Urinary bladder (tissue), 4 donors: Measurements from ENCODE around the gene PCDHA8. TPM values are rescaled to one million over a fixed set of nuclear protein-coding genes. Genes with fewer than 3 reads are reported as not detected.
"Not testable (repeated sequence)": the region's sequence is repeated elsewhere in the genome, so short reads cannot be mapped to it uniquely, and the experiment has no call there.

Experiments used
- DNase-seq: peaks from one replicate; pipeline ENCODE4 v3.0.0-alpha.2; 2015; ENCODE audit errors: extremely low spot score
- H3K27ac ChIP-seq: one replicate; pipeline ENCODE4 v1.5.1; 2013; ENCODE audit warnings: low read depth, mild to moderate bottlenecking, moderate library complexity
- H3K36me3 ChIP-seq: one replicate; pipeline ENCODE4 v1.6.1; 2013; ENCODE audit warnings: mild to moderate bottlenecking, moderate library complexity; ENCODE audit not compliant: insufficient read depth
- H3K4me1 ChIP-seq: one replicate; pipeline ENCODE4 v1.6.1; 2013; ENCODE audit warnings: mild to moderate bottlenecking, moderate library complexity; ENCODE audit not compliant: insufficient read depth
- H3K4me3 ChIP-seq: one replicate; pipeline ENCODE4 v1.5.1; 2013; ENCODE audit warnings: low read depth, low read length
- WGBS: extraction: QIAGEN DNeasy Blood & Tissue Kit; methylation state at CpG from one replicate; pipeline ENCODE4 v1.1.7; 2013; 5-methylcytosine and 5-hydroxymethylcytosine counted together
- polyA plus RNA-seq: library from polyadenylated mRNA; stranded (reverse); fragments of 200-250 nt; gene quantifications from one replicate; pipeline ENCODE4 v1.2.3, GENCODE V29; 2013
- total RNA-seq: library from RNA; depleted of rRNA; stranded (reverse); fragments of >200 nt; gene quantifications from one replicate; pipeline ENCODE4 v1.2.3, GENCODE V29; 2014
- donor health status: healthy with polysubstance abuse.
- donor health status: healthy.

Gene PCDHA8
- total and polyA plus RNA-seq, 2 donors = 0.06 to 0.21 TPM

- no peaks in the 10 kb centered on the region for H3K36me3 ChIP-seq
- DNase-seq = no peak
- WGBS = 28% methylated on average over 39 of the region's 39 CpGs
- no peak within 1 kb of the TSS for H3K27ac ChIP-seq
- no peaks in the 10 kb centered on the region for H3K4me1 ChIP-seq
- H3K4me3 ChIP-seq = no peak within 1 kb of the TSS
Observed at GRCh38 chr5:140821375-140822280, 19.4 kb upstream of the PCDHA8 start, which contains the start of gene PCDHA5. Gene PCDHA5 (plus strand): TSS chr5:140821613.

GRCh38 chr5:140822281-140822629, 18.7 kb upstream of the PCDHA8 start:
- Histone ChIP-seq H3K4me3 (no peak overlapping the region), H3K27ac (no peak overlapping the region), H3K36me3 (no peaks in the 10 kb centered on the region), H3K4me1 (no peaks in the 10 kb centered on the region)
- no peak for DNase-seq
- WGBS = 26% methylated on average over 6 of the region's 6 CpGs

- not testable (repeated sequence) for H3K4me3 ChIP-seq, H3K27ac ChIP-seq, DNase-seq, H3K36me3 ChIP-seq, H3K4me1 ChIP-seq
- 51% methylated on average over 48 of the region's 48 CpGs for WGBS
Observed at GRCh38 chr5:140822969-140823368, 18.0 kb upstream of the PCDHA8 start.

- DNase-seq = no peak
- H3K27ac ChIP-seq = no peak overlapping the region
- H3K4me3 ChIP-seq = no peak overlapping the region
- H3K36me3 ChIP-seq = no peaks in the 10 kb centered on the region
- H3K4me1 ChIP-seq = no peaks in the 10 kb centered on the region
- WGBS = 50% methylated on average over 38 of the region's 38 CpGs
Observed at GRCh38 chr5:140823475-140823874, 17.5 kb upstream of the PCDHA8 start.

GRCh38 chr5:140827704-140828361, 13.2 kb upstream of the PCDHA8 start, which contains the start of gene PCDHA6:
Gene PCDHA6 (plus strand): TSS chr5:140827960. CDS start chr5:140828092, 132 bp downstream.
- no peak within 1 kb of the TSS for H3K27ac ChIP-seq
- no peak for DNase-seq
- H3K36me3 ChIP-seq = no peaks in the 10 kb centered on the region
- H3K4me1 ChIP-seq = no peaks in the 10 kb centered on the region
- WGBS = 14% methylated on average over 27 of the region's 27 CpGs
- no peak within 1 kb of the TSS for H3K4me3 ChIP-seq

- no peak overlapping the region for H3K27ac ChIP-seq
- no peak overlapping the region for H3K4me3 ChIP-seq
- no peak for DNase-seq
- 18% methylated on average over 18 of the region's 18 CpGs for WGBS
- no peaks in the 10 kb centered on the region for H3K4me1 ChIP-seq
- H3K36me3 ChIP-seq = no peaks in the 10 kb centered on the region
Observed at GRCh38 chr5:140828362-140828737, 12.6 kb upstream of the PCDHA8 start.

DNA sequence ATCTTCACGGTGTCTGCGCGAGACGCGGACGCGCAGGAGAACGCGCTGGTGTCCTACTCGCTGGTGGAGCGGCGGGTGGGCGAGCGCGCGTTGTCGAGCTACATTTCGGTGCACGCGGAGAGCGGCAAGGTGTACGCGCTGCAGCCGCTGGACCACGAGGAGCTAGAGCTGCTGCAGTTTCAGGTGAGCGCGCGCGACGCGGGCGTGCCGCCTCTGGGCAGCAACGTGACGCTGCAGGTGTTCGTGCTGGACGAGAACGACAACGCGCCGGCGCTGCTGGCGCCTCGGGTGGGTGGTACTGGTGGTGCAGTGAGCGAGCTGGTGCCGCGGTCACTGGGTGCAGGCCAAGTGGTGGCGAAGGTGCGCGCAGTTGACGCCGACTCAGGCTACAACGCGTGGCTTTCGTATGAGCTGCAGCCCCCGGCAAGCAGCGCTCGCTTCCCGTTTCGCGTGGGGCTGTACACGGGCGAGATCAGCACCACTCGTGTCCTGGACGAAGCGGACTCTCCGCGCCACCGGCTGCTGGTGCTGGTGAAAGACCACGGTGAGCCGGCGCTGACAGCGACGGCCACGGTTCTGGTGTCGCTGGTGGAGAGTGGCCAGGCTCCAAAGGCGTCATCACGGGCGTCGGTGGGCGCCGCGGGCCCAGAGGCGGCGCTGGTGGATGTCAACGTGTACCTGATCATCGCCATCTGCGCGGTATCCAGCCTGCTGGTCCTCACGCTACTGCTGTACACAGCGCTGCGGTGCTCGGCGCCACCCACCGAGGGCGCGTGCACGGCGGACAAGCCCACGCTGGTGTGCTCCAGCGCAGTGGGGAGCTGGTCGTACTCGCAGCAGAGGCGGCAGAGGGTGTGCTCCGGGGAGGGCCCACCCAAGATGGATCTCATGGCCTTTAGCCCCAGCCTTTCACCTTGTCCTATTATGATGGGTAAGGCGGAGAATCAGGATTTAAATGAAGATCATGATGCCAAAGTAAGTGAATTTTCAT, 11.2 kb upstream of the PCDHA8 start:
- not testable (repeated sequence) for H3K27ac ChIP-seq, DNase-seq, H3K36me3 ChIP-seq, H3K4me1 ChIP-seq, H3K4me3 ChIP-seq
- WGBS = 43% methylated on average over 106 of the region's 106 CpGs

DNA sequence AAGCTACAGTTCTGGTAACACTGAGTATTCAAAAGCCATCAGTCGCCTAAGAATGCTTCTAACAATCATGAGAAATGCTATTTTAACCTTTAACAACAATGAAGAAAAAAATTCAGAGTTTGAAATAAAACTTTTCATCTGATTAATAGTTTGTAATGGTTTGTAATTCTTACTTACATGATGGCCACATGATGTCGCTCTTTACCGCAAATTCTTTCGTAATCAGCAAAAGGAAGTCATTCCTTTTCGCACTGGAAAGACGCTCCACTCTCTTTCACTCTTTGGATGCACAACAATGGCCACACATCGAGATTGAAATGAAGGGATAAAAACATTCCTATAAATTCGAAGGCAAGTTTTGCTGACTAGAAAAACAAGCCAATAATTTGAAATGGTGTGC, 7.0 kb upstream of the PCDHA8 start, which contains the start of gene PCDHA7:
PCDHA7 (plus strand) TSS at position 277 of the 400 bp plus-strand sequence; CDS start at position 392, 115 bp downstream.
- H3K4me3 ChIP-seq = no peak within 1 kb of the TSS
- H3K27ac ChIP-seq = no peak within 1 kb of the TSS
- H3K36me3 ChIP-seq = no peaks in the 10 kb centered on the region
- WGBS = 10% methylated on average over 8 of the region's 8 CpGs
- H3K4me1 ChIP-seq = no peaks in the 10 kb centered on the region
- DNase-seq = no peak

DNA sequence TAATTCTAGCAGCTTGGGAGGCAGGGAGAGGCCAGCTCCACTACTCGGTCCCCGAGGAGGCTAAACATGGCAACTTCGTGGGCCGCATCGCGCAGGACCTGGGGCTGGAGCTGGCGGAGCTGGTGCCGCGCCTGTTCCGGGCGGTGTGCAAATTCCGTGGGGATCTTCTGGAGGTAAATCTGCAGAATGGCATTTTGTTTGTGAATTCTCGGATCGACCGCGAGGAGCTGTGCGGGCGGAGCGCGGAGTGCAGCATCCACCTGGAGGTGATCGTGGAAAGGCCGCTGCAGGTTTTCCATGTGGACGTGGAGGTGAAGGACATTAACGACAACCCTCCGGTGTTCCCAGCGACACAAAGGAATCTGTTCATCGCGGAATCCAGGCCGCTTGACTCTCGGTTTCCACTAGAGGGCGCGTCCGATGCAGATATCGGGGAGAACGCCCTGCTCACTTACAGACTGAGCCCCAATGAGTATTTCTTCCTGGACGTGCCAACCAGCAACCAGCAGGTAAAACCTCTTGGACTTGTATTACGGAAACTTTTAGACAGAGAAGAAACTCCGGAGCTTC, 6.5 kb upstream of the PCDHA8 start:
- not testable (repeated sequence) for H3K4me3 ChIP-seq, H3K4me1 ChIP-seq, DNase-seq, H3K36me3 ChIP-seq, H3K27ac ChIP-seq
- WGBS = 22% methylated on average over 26 of the region's 38 CpGs

- Histone ChIP-seq H3K4me3 (no peak overlapping the region), H3K36me3 (no peaks in the 10 kb centered on the region), H3K4me1 (no peaks in the 10 kb centered on the region), H3K27ac (no peak overlapping the region)
- DNase-seq = no peak
- WGBS = 44% methylated on average over 103 of the region's 103 CpGs
Observed at GRCh38 chr5:140835622-140836510, 5.1 kb upstream of the PCDHA8 start.

DNA sequence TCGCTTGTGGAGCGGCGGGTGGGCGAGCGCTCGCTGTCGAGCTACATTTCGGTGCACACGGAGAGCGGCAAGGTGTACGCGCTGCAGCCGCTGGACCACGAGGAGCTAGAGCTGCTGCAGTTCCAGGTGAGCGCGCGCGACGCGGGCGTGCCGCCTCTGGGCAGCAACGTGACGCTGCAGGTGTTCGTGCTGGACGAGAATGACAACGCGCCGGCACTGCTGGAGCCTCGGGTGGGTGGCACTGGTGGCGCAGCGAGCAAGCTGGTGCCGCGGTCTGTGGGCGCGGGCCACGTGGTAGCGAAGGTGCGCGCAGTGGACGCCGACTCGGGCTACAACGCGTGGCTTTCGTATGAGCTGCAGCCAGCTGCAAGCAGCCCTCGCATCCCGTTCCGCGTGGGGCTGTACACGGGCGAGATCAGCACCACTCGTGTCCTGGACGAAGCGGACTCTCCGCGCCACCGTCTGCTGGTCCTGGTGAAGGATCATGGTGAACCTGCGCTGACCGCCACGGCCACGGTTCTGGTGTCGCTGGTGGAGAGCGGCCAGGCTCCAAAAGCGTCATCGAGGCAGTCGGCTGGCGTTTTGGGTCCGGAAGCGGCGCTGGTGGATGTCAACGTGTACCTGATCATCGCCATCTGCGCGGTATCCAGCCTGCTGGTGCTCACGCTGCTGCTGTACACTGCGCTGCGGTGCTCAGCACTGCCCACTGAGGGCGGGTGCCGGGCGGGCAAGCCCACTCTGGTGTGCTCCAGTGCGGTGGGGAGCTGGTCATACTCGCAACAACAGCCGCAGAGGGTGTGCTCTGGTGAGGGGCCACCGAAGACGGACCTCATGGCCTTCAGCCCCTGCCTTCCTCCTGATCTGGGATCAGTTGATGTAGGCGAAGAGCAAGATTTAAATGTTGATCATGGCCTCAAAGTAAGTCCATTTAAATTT, 2.1 kb downstream of the PCDHA8 start:
- no peak overlapping the region for H3K4me3 ChIP-seq
- no peaks in the 10 kb centered on the region for H3K36me3 ChIP-seq
- H3K27ac ChIP-seq = no peak overlapping the region
- 47% methylated on average over 86 of the region's 87 CpGs for WGBS
- no peaks in the 10 kb centered on the region for H3K4me1 ChIP-seq
- no peak for DNase-seq
